NCI-H2227 treated with DMSO at 0.1 percent for 48 hours (cell line): ENCODE data around the gene ATP13A5.

Experiments used
- DNase-seq: peaks from one replicate; lab custom pipeline; 2025; lab: John Stamatoyannopoulos, UW

ATP13A5 gene

DNA sequence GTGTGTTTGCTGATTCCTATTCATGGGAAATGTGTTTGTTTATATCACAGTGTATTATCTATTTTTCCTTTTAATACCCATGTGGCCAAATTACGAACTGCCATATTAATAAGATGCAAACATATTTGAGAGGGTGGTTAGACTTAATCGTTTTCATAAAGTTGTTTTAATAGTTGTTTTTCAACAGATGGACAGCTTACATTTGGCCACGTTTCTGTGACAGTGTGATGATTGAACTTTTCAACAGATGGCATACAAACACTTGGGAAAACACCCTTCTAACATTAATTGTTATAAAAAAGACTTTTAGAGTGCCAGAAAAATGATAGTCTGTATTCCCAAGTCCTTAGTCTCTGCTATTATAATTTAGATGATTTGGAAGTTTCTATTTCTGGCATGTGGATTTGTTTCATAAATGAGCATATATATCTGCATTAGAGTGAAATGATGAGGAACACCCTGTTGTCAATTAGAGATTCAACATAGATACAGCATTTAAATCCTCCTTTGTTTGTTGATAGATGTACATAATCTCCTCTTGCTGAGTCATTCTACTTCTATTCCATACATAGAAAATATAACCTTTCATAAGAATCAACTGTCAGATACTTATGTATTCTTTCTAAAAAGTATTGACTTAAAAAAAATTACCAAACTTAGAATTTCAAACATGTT lies 124.4 kb downstream of the ATP13A5 start:
- DNase-seq: no peak

DNA sequence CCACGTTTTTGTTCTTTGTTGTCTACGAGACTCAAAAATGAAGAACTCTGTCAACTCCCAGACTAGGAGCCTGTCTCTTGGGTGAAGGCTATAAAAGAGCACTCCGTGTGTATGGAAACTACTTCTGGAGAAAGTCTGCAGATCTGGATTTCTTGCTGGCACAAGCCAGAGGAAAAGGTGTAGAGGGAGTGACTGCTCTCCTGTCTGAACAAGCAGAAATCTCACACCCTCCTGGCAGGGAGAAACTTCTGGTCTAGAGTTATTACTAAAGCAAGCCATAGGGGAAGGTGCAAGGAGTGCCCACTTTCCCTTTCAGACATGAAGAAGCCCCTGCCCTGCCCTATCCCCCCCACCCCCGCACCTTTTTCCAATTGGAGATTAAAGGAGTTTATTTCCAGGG lies 128.1 kb downstream of the ATP13A5 start:
- no peak for DNase-seq

DNA sequence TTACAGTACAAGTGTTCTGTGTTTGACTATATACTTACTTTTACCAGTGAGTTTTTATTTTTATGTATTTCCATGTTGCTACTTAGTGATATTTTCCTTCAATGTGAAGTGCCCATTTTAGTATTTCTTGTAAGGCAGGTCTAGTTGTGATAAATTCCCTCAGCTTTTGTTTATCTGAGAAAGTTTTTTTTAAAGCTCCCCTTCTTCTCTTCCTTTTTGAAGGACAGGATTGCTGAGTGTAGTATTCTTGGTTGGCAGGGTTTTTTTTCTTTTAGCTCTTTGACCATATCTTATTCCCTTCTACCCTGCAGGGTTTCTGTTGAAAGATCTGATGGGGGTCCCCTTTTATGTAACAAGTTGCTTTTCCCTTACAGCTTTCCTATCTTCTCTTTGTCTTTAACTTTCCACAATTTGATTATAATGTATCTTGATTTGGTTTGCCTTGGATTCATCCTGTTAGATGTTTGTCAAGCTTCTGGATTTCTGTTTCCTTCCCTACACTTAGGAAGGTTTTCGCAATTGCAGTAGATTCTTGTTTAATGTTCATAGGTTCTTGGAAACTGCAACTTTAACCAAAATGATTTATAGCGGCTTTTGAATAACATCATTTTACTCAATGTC lies 129.6 kb downstream of the ATP13A5 start:
- no peak for DNase-seq

DNA sequence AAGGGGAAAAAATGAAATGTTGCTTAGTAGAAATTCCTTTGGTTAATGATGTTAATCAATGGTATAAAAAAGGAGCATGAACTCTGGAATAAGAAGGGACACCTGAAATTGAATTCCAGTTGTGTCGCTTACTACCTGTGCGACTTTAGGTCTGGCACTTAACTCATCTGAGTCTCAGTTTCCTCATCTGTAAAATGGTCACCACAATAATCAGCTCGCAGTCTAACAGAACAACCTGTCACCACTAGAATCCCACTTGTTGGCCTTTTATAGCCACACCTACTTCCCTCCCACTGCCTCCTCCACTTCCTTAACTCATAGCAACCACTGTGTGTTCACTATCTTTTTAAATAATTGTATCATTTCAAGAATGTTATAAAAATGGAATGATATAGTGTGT lies 135.0 kb downstream of the ATP13A5 start:
- DNase-seq: no peak

DNA sequence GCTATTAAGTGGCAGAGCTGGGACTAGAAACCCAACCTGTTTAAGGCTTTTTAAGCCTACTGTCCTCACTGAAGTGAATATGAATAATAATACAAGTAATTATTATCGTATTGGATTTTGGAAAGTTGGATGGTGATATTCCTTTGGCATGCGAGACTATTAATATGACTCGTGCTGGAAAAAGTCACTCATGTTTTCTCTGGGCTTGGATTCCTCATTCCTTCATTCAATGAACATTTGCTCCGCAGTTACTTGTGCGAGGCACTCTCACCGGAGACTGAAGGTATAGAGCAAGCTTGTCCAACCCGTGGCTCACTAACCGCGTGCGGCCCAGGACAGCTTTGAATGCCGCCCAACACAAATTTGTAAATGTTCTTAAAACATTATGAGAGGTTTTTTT lies 136.8 kb downstream of the ATP13A5 start:
- DNase-seq: no peak

DNA sequence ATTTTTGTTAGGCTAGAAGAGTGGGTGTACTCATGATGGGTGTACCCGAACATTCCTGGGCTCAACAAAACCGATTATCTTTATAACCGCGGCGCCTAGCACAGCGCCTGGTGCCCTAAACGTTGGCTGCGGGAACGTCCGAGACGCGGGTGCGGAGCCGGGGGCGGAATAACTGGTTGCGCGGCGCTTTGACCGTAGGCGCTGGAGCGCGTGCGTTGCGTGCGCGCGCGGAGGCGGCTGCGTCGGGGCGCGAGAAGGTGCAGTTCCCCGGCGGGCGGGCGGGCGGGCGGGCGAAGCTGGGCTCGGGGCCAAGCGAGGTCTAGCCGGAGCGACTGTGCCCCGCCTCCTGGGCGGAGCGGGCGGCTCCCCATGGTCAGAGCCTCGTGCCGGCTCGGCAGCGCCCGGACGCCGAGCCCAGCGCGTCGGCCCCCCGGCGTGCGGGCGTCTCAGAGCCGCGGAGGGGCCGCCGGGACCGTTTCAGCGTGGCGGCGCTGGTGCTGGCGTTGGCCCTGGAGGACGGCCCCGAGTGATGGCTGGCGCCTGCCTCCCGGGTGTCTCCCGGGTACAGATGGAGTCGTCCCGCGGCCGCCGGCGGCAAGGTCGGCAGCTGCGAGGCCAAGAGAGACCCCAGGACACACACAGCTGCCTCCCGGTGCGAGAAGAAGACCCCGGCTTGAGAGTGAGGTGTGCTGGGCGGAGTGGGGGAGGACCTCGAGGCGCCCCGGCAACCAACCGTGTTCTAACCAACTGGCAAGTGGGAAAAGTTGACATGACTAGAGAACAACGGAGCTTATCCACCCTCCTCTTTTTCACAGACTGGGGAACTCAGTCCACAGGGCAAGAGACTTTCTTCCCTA lies 137.5 kb downstream of the ATP13A5 start, which contains the start of gene PLAAT1:
Gene PLAAT1 (plus strand): TSS at position 373 of the 857 bp plus-strand sequence. CDS start 14,429 bp downstream, outside the sequence.
- DNase-seq: peak; percentile 29

DNA sequence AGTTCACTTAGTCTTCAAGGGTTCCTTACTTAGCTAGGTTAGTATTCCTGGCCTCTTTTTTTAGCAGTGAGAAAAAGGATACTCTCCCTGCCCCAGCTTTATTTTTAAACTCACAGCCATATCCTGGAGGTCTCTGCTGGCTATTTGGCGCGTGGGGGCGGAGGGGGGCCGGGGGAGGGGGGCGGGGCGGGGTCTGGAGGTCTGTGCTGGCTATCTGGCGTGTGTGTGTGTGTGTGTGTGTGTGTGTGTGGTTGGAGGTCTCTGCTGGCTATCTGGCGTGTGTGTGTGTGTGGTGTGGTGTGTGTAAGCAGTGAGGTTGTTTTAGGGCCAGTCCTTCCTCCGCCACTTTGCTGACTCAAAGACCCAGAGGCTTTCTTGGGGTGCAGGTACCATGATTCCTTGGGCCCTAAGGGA lies 138.1 kb downstream of the ATP13A5 start:
- DNase-seq: peak; percentile 22

DNA sequence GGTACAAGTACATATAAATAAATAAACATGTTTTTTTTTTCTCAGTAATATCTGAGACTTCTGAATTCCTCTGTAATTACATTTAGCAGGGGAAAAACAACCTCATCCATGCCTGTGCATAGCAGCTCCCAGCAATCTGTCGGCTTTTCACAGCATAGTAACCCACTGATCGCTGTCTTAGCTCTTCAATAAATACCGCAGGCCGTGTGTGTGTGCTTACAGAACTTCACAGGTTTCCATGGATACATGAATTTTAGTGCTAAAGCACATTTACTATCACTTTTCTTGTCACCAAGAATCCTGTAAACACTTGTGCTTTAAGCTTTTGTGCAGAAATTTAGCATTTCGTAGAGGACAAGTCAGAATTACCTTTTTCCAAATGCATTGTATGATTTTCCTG lies 141.5 kb downstream of the ATP13A5 start:
- DNase-seq: no peak

DNA sequence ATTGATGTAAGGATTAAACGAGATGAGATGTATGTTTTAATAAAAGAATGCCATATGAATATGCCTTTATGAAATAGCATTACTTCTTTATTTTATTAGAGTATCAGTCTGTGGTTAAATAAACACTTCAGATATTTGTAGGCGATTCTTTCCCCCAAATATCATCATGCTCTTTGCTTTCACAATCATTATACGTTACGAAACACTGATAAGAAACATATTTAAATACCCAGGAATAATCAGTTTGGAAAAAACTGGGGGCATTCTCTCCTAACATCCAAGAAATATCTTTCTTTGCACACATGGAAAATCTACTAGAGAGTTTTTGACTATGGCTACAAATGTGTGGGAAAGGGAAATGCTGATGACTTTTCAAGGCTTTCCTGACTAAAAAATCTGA lies 142.0 kb downstream of the ATP13A5 start:
- no peak for DNase-seq

DNA sequence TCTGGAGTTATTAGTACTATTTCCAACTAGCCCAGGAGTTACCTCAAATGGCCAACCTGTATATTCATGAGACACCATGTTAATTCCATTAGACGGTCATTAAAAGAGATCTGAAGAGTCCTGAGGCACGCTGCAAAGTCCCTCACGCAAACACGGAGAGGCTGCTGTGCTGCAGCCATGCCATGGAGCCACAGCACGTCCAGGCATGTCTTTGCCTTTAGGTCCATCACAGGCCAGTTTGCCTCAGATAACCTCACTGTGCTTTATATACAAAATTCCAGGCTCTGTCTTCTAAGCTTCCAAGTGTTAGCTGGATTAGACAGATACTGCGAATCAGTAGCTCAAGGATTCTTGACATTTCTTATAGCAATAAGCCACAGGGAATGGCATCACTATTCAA lies 147.4 kb downstream of the ATP13A5 start:
- DNase-seq: no peak

DNA sequence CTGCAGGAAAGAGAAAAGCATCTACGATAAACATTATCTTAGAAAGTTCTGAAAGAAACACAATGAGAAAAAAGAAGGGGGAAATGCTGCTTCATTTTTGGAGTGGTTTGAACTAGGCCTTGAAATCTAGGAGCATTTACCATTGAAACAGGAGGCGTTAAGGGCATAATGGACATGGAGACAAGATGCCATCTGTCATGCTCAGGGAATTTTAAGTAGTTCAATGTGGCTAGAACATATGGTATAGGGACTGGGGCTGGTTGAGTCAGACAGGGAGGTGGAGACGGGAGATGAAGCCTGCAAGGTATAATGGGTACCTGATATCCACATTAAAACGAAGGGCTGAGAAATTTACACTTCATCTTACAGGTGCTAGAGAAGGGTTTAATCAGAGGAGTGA lies 147.9 kb downstream of the ATP13A5 start:
- no peak for DNase-seq

DNA sequence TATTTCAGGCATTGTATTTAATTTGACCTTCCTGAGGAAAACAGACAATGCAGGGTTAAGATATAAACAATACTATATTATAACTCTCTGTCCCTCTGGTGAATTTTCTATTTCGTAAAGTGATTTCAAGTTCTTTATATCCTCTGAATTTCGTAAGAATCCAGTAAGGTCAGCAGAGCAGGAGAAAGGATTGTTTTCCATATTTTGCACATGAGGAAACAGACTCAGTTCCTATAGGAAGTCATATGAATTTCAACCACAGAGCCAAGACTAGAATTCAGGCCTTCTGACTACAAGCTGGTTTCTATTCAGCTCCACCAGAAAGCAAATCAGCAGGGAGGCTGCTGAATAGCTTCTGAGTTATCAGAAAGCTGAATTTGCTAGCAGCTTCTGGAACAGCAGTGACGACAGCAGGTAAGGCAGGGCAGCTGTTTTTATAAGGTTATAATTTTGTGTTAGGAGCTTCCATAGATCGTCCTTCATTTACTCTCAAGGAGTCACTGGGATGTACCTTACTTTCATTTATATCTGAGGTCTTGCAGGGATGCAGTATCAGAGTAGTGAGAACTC lies 148.6 kb downstream of the ATP13A5 start:
- DNase-seq: no peak

DNA sequence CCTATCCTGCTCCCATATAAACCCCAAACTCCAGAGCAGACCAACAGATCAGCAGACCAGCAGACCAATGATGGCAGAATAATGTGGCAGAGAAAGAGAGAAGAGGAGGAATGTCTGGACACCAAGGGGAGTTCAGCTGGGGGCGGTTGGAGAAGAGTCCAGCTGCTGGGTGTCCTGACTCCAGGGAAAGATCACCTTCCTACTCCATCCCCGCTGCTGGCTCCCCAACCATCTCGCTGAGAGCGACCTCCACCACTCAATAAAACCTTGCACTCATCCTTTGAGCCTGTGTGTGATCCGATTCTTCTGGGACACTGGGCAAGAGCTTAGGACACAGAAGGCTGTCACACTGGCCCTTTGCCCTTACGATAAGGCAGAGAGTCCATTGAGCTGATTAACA lies 150.3 kb downstream of the ATP13A5 start:
- DNase-seq: no peak

DNA sequence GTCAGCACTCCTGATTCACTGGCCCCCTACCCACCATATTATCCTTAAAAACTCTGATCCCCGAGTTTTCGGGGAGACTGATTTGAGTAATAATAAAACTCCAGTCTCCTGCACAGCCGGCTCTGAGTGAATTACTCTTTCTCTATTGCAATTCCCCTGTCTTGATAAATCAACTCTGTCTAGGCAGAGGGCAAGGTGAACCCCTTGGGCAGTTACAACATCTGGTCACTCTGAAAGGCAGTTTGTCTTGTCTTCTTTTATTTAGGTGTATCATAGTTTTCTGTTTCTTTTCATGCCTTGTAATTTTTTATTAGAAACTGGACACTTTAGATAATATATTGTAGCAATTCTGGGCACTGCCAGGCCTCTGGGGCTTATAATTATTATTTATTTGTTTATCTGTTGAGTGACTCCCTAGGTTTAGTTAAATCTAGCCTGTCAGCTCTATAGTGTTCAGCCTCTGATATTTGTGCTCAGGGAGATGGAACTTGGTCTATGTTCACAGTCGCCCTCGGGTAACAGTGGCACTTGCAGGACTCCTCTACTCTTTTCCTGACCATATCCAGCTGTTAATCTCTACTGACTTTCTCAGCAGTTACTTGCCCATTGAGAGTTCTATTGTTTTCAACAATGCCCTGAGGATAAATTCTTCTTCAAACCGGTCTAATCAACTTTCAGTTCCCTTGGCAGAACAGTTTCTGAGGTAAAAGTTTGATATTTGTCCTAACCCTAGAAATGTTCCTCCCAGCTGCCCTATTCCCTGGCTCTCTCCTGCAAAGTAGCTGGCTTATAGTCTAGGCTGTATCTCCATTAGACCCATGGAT lies 153.0 kb downstream of the ATP13A5 start:
- DNase-seq: no peak
